Omental fat pad (tissue), 4 donors: Measurements from ENCODE around the gene SEMA4D. TPM values are rescaled to one million over a fixed set of nuclear protein-coding genes. Genes with fewer than 3 reads are reported as not detected.
A peak's percentile ranks its signal among the peaks of the same experiment; 100 is the strongest.

Experiments used
- ATAC-seq: fragments of 150-250 bp; one replicate; pipeline ENCODE4 v1.9.1; 2016; ENCODE audit warnings: mild to moderate bottlenecking, moderate library complexity; ENCODE audit not compliant: low FRiP score
- DNase-seq: peaks from one replicate; pipeline ENCODE4 v3.0.0-alpha.2; 2019; ENCODE audit warnings: low spot score
- CTCF ChIP-seq, 3 donors: fragments of 450-650 bp; IDR thresholded peaks; one replicate each; pipeline ENCODE4 v1.5.1; 2016 to 2017; ENCODE audit warnings: antibody characterized with exemption in 3 of 3, mild to moderate bottlenecking in 3 of 3, moderate library complexity in 2 of 3
- total RNA-seq, 4 donors: library from RNA; depleted of rRNA; stranded (reverse); fragments of >200 nt; gene quantifications; one replicate each; pipeline ENCODE4 v1.1.0, GENCODE V29; 2016

The SEMA4D gene
- total RNA-seq, 4 donors from 2014 or later = 14.2 to 49.5 (median 18.3) TPM

- no peak for ATAC-seq
- DNase-seq = no peak
- TF ChIP-seq CTCF (IDR thresholded peaks at IDR 0.05) = no peak
These were observed 27.1 kb upstream of the SEMA4D start for GRCh38 chr9:89524963-89525362.

GRCh38 chr9:89523948-89524347, 26.0 kb upstream of the SEMA4D start:
- no peak for DNase-seq
- no peak for ATAC-seq
- no peak for TF ChIP-seq CTCF (IDR thresholded peaks at IDR 0.05)

GRCh38 chr9:89522959-89523285, 25.0 kb upstream of the SEMA4D start:
- DNase-seq (no peak), ATAC-seq (no peak)
- no peak for TF ChIP-seq CTCF (IDR thresholded peaks at IDR 0.05)

GRCh38 chr9:89522261-89522958, 24.5 kb upstream of the SEMA4D start:
- no peak for DNase-seq
- no peak for ATAC-seq
- TF ChIP-seq CTCF (IDR thresholded peaks at IDR 0.05) = no peak

- no peak for DNase-seq
- ATAC-seq = peak; percentile 46
- no peak for TF ChIP-seq CTCF (IDR thresholded peaks at IDR 0.05)
These were observed 21.5 kb upstream of the SEMA4D start for GRCh38 chr9:89519366-89519805.

GRCh38 chr9:89518466-89519365, 20.8 kb upstream of the SEMA4D start:
- ATAC-seq = no peak
- no peak for TF ChIP-seq CTCF (IDR thresholded peaks at IDR 0.05)
- DNase-seq = no peak
